ENCODE measurements around the gene GDPD3.
"Not testable (repeated sequence)": the region's sequence is repeated elsewhere in the genome, so short reads cannot be mapped to it uniquely, and the experiment has no call there.

The GDPD3 gene

GRCh38 chr16:30113031-30113710, at the start of gene GDPD3:
Gene GDPD3 (minus strand): TSS chr16:30113537. CDS start chr16:30113478, 59 bp downstream.
- no peak for DNase-seq (ENCODE audit: low spot score)

- no peak for DNase-seq (ENCODE audit: low spot score)
These were observed 43.9 kb upstream of the GDPD3 start for GRCh38 chr16:30157214-30157613.

GRCh38 chr16:30155188-30155587, 41.9 kb upstream of the GDPD3 start:
- DNase-seq (ENCODE audit: low spot score), result no peak

GRCh38 chr16:30152517-30152916, 39.2 kb upstream of the GDPD3 start:
- DNase-seq (ENCODE audit: low spot score), result no peak

GRCh38 chr16:30151091-30151490, 37.8 kb upstream of the GDPD3 start:
- DNase-seq (ENCODE audit: low spot score), result no peak

- DNase-seq (ENCODE audit: low spot score), result no peak
These were observed 36.1 kb upstream of the GDPD3 start for GRCh38 chr16:30149250-30149930.

- DNase-seq (ENCODE audit: low spot score), result no peak
These were observed 34.6 kb upstream of the GDPD3 start for GRCh38 chr16:30147843-30148510.

- DNase-seq (ENCODE audit: low spot score), result no peak
These were observed 32.3 kb upstream of the GDPD3 start for GRCh38 chr16:30145657-30146056.

GRCh38 chr16:30144917-30145316, 31.6 kb upstream of the GDPD3 start:
- no peak for DNase-seq (ENCODE audit: low spot score)

GRCh38 chr16:30144017-30144416, 30.7 kb upstream of the GDPD3 start:
- no peak for DNase-seq (ENCODE audit: low spot score)

- DNase-seq (ENCODE audit: low spot score), result no peak
These were observed 30.0 kb upstream of the GDPD3 start for GRCh38 chr16:30143347-30143702.

GRCh38 chr16:30142672-30143346, 29.5 kb upstream of the GDPD3 start:
- no peak for DNase-seq (ENCODE audit: low spot score)

GRCh38 chr16:30141750-30142149, 28.4 kb upstream of the GDPD3 start:
- DNase-seq (ENCODE audit: low spot score), result no peak

GRCh38 chr16:30139583-30140481, 26.5 kb upstream of the GDPD3 start:
- DNase-seq (ENCODE audit: low spot score), result peak; percentile 41

GRCh38 chr16:30137897-30138296, 24.6 kb upstream of the GDPD3 start:
- no peak for DNase-seq (ENCODE audit: low spot score)

- DNase-seq (ENCODE audit: low spot score), result no peak
These were observed 23.8 kb upstream of the GDPD3 start for GRCh38 chr16:30136971-30137605.

GRCh38 chr16:30132591-30132990, 19.3 kb upstream of the GDPD3 start:
- DNase-seq (ENCODE audit: low spot score), result no peak

- no peak for DNase-seq (ENCODE audit: low spot score)
These were observed 18.6 kb upstream of the GDPD3 start for GRCh38 chr16:30131869-30132475.

GRCh38 chr16:30127993-30128392, 14.7 kb upstream of the GDPD3 start:
- DNase-seq (ENCODE audit: low spot score), result no peak

GRCh38 chr16:30125690-30126089, 12.4 kb upstream of the GDPD3 start:
- DNase-seq (ENCODE audit: low spot score), result not testable (repeated sequence)

GRCh38 chr16:30124985-30125379, 11.6 kb upstream of the GDPD3 start:
- DNase-seq (ENCODE audit: low spot score), result no peak
